Frontal cortex (tissue), 4 donors: ENCODE results near the gene SLC29A4. TPM values are rescaled to one million over a fixed set of nuclear protein-coding genes. Genes with fewer than 3 reads are reported as not detected.

Experiments used
- DNase-seq, 2 donors: peaks; one replicate each; pipeline ENCODE4 v3.0.0; 2012; ENCODE audit warnings: low spot score in 2 of 2
- FAIRE-seq: peaks from 2 replicates; lab custom pipeline; 2012; peaks lifted over from hg19 to GRCh38; lab: Jason Lieb, UNC
- total RNA-seq: library from RNA; depleted of rRNA; stranded (reverse); fragments of >200 nt; gene quantifications from one replicate; pipeline ENCODE4 v1.2.3, GENCODE V29; 2014
- donor health status: control.
- donor health status: control.
- donor health status: control.

Gene SLC29A4
- total RNA-seq, 1 donor from 2014 or later, result 14.7 TPM

GRCh38 chr7:5349005-5349380, 66.2 kb downstream of the SLC29A4 start:
- no peak for FAIRE-seq
- DNase-seq, result no peak

- DNase-seq, result no peak
- FAIRE-seq, result no peak
Observed at GRCh38 chr7:5349437-5350173, 66.9 kb downstream of the SLC29A4 start.

- DNase-seq (no peak), FAIRE-seq (no peak)
Observed at GRCh38 chr7:5350174-5350463, 67.4 kb downstream of the SLC29A4 start.

- no peak for FAIRE-seq
- no peak for DNase-seq
Observed at GRCh38 chr7:5350600-5351385, 68.0 kb downstream of the SLC29A4 start.

- no peak for FAIRE-seq
- no peak for DNase-seq
Observed at GRCh38 chr7:5351507-5352265, 68.9 kb downstream of the SLC29A4 start.

GRCh38 chr7:5352440-5353010, 69.8 kb downstream of the SLC29A4 start:
- DNase-seq (no peak), FAIRE-seq (no peak)

- FAIRE-seq (no peak), DNase-seq (peak in 1 of 2 donors; percentile 55)
Observed at GRCh38 chr7:5354460-5355232, 71.9 kb downstream of the SLC29A4 start.

Other genes starting within 250 kb of the SLC29A4 start
- 13.5 TPM for gene RBAK, start 237.1 kb upstream of the SLC29A4 start, total RNA-seq
- 40.4 TPM for gene WIPI2, start 92.7 kb upstream of the SLC29A4 start, total RNA-seq
- 40.8 TPM for gene TNRC18, start 140.9 kb downstream of the SLC29A4 start, total RNA-seq
- 3.3 TPM for gene FBXL18, start 230.9 kb downstream of the SLC29A4 start, total RNA-seq
- 1,494 TPM for gene ACTB, start 247.7 kb downstream of the SLC29A4 start, total RNA-seq